Activated CD8-positive, alpha-beta memory T cell treated with anti-CD3 and anti-CD28 coated beads, Interleukin-2, amount 50 U/mL, for 48 hours (primary cell): Measurements from ENCODE around the gene SLC5A2.

Source experiments
- DNase-seq: peaks from one replicate; pipeline ENCODE4 v3.0.0-alpha.2; 2020

The SLC5A2 gene

GRCh38 chr16:31460582-31461002 lies 22.3 kb upstream of the SLC5A2 start:
- no peak for DNase-seq

GRCh38 chr16:31461201-31461920 lies 21.6 kb upstream of the SLC5A2 start:
- DNase-seq: no peak

DNA sequence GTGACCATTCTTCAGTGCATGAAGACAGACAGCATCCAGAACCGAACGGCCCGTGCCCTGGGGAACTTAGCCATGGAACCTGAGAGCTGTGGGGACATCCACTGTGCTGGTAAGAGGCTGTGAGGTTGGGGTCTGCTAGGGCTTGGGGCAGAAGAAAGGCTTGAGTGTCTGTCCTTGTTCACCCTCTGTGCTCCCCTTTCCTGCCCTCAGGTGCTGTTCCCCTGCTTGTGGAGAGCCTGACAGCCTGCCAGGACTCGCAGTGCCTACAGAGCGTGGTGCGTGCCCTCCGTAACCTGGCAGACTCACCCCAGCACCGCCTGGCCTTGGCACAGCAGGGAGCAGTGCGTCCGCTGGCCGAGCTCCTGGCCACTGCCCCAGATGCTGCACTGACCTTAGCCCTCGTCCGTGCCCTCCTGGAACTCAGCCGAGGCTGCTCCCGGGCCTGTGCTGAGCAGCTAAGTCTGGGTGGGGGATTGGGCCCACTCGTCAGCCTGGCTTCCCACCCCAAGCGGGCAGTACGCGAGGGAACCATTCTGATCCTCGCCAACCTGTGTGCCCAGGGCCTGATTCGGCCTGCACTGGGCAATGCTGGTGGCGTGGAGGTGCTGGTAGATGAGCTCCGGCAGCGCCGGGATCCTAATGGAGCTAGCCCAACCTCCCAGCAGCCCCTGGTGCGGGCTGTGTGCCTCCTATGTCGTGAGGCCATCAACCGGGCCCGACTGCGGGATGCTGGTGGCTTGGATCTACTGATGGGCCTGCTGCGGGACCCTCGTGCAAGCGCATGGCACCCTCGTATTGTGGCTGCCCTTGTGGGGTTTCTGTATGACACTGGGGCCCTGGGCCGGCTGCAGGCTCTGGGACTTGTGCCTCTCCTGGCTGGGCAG lies 20.8 kb upstream of the SLC5A2 start:
- DNase-seq: no peak

- DNase-seq: no peak
These were observed 18.6 kb upstream of the SLC5A2 start for GRCh38 chr16:31464348-31464769.

GRCh38 chr16:31464781-31465260 lies 18.1 kb upstream of the SLC5A2 start:
- no peak for DNase-seq

DNA sequence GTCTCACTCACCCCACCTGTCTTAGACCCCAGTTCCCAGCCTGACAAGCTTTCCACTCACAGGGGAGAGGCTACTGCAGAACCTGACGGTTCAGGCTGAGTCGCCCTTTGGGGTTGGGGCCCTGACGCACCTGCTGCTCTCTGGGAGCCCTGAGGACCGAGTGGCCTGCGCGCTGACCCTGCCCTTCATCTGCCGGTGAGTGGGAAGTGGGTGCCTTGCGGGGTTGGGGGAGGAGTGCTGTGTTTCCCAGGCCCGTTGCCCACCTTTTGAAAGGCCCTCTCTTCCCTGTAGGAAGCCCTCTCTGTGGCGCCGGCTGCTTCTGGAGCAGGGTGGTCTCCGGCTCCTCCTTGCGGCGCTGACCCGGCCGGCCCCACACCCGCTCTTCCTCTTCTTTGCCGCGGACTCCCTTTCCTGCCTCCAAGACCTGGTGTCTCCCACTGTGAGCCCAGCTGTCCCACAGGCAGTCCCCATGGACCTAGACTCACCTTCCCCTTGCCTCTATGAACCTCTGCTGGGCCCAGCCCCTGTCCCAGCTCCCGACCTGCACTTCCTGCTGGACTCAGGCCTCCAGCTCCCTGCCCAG lies 17.0 kb upstream of the SLC5A2 start:
- DNase-seq: no peak

DNA sequence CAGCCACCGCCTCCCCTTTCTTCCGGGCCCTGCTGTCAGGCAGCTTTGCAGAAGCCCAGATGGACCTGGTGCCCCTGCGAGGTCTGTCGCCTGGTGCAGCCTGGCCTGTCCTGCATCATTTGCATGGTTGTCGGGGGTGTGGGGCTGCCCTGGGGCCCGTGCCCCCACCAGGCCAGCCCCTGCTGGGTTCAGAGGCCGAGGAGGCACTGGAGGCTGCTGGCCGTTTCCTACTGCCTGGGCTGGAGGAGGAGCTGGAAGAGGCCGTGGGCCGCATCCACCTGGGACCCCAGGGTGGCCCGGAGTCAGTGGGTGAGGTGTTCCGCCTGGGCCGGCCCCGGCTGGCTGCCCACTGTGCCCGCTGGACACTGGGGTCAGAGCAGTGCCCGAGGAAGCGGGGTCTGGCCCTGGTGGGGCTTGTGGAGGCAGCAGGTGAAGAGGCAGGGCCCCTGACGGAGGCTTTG lies 16.5 kb upstream of the SLC5A2 start:
- DNase-seq: no peak

GRCh38 chr16:31467151-31467773 lies 15.7 kb upstream of the SLC5A2 start:
- no peak for DNase-seq

DNA sequence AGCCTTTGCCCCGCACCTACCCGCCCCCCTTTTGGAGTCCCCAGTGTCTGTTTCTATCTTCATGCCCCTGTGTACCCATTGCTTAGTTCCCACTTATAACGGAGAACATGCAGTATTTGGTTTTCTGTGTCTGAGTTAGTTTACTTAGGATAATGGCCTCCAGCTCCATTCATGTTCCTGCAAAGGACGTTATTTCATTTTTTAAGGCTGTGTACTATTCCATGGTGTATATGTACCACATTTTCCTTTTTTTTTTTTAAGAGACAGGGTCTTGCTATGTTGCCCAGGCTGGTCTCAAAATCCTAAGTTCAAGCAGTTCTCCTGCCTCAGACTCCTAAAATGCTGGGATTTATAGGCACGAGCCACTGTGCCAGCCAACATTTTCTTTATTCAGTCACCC lies 15.1 kb upstream of the SLC5A2 start:
- DNase-seq: no peak

GRCh38 chr16:31470615-31471014 lies 12.3 kb upstream of the SLC5A2 start:
- DNase-seq: no peak

DNA sequence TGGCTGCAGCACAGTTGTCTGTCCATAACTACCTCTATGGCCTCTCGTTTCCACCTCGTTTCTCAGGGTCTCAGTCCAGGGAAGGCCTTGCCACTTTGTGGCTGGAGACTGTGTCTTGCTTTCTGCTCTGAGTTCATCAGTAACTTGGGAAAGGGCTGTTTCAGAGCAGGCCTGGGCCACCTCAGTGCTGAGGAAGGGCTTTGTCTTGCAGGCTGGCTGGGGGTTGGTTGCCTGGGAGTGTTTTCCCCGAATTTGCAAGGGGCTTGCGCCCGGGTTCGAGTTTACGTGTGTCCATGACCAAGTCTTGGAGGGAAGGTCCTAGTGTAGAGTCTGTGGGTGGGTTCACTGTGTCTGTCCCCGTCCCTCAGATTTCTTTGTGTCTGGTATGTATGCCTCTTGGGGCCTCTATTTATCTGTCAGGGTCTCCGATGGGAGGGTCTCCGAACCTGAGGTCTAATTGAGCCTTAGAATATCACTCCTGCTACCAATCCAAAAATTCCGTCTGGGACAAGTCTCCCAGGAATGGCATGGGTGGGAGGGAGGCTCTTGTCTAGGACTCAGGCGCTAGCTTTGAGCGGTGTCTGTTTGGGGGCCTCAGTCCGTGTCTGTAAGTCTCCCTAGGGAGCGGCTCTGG lies 11.6 kb upstream of the SLC5A2 start:
- no peak for DNase-seq

- no peak for DNase-seq
These were observed 10.8 kb upstream of the SLC5A2 start, which contains the start of gene TGFB1I1 for GRCh38 chr16:31471875-31472708. TSS of gene TGFB1I1 (plus strand) at chr16:31472152. CDS start at chr16:31472189, 37 bp downstream.

DNA sequence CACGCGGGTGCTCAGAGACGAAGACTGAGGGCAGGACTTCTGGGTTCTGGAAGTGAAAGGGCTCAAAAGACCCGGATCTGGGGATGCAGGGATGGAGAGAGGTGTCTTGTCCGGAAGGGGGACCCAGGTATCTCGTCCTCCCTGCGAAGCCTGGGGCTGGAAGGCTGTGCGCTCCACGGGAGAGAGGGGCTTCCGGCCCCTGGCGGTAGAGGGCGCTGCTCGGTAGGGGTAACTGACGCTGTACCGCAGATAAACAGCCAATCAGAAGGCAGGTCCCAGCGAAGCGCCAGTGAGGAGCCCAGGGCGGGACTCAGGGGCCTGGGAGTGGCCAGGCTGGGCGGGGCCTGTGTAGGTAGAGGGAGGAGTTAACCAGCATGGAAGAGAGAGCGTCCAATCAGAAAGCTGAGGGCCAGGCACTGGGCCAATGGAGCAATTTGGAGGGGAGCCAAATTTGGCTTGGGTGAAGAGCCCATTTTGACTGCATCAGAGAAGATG lies 10.2 kb upstream of the SLC5A2 start:
- DNase-seq: peak; percentile 73

DNA sequence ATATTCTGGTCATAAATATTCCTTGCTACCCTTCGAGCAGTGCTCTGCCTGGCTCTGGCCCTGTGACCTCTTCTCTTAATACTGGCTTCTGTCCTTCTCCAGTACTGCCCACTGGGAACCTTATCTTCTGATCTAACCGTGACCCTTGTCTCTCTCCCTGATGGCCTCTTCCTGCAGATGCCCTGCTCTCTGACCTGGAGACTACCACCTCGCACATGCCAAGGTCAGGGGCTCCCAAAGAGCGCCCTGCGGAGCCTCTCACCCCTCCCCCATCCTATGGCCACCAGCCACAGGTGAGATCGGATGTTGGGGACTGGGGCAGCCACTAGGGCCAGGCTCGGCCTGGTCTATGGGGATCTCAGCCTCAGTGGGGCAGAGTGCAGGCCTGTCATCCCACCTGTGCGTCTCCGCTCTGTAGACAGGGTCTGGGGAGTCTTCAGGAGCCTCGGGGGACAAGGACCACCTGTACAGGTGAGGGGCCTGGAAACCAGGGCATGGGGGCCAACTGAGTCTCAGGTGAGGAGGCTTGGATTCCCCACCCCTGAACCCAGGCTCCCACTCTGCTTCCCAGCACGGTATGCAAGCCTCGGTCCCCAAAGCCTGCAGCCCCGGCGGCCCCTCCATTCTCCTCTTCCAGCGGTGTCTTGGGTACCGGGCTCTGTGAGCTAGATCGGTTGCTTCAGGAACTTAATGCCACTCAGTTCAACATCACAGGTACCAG lies 9.5 kb upstream of the SLC5A2 start:
- DNase-seq: no peak

- DNase-seq: no peak
These were observed 8.7 kb upstream of the SLC5A2 start for GRCh38 chr16:31474173-31474714.

DNA sequence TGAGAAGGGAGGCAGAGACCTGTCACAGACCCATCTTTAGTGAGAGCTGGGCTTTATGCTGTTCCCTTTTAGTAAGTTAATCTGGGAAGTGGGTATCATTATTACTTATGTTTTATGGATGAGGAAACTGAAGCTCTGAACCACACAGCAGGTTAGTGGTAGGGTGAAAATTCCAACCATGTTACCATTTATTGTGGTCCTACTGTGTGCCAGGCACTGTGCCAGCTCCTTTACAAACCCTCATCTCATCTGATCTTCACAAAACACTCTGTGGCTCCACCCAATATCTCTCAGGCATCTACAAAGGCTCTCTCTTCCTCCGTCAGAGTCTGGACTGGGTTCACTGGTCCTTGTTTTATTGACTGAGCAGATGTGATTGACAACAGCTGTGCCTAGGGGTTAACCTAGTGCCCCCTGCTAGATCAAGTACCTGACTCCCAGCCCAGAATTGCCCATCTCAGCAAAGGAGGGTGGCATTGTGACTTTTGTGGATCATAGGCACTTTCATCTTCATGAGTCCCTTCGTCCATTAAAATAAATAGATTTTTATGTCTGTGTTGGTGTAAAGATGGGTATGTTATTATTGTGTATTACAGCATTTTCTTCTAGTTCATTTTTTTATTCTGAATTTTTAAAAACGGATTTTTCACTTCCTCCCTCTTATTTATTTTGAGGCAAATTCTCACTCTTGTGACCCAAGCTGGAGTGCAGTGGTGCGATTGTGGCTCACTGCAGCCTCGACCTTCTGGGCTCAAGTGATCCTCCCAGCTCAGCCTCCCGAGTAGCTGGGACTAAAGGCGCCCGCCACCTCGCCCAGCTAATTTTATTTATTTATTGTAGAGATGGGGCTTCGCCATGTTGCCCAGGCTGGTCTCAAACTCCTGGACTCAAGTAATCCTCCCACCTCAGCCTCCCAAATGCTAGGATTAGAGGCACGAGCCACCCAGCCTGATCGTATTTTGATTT lies 7.9 kb upstream of the SLC5A2 start:
- no peak for DNase-seq

DNA sequence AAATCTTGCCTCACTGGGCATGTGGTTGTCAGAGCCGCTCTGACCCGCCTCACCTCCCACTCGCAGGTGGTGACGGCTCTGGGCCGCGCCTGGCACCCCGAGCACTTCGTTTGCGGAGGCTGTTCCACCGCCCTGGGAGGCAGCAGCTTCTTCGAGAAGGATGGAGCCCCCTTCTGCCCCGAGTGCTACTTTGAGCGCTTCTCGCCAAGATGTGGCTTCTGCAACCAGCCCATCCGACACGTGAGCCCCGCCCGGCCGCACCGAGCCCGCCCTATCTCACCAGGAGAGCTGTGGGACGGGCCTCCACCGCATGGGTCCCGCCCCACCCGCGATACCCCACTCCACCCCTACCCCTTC lies 7.0 kb upstream of the SLC5A2 start:
- DNase-seq: no peak

DNA sequence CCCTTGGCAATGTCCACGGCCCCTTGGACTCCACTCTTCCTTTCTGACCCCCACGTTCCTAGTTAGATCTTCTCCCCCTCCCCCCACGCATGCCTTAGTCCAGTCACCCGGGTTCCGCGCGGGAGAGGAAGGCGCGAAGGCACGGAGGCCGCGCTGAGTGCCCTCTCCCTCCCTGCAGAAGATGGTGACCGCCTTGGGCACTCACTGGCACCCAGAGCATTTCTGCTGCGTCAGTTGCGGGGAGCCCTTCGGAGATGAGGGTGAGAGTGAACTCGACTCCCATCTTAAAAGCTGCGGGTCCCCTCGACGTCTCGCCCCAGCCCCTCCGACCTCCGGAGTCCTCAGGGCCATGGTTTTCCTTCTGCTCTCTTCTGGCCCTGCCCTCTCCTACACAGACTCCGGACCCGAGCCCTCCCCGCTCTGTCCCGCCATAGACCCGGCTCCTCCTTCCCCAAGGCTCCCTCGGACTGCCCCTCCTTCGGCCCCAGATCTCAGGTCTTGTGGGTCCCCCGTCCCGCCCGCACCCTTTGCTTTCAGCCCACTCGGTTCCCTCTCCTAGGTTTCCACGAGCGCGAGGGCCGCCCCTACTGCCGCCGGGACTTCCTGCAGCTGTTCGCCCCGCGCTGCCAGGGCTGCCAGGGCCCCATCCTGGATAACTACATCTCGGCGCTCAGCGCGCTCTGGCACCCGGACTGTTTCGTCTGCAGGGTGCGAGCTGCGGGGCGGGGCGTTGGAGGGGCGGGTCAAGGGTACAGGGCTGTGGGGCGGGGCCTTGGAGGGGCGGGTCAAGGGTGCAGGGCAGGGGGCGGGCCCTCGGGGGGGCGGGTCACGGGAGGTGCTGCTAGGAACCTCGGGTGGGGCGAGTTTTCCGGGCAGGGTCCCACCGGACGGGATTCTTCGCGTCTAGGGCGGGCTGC lies 6.4 kb upstream of the SLC5A2 start:
- DNase-seq: peak; percentile 90
